H1 (cell line): ENCODE data around the gene CST8. TPM values are rescaled to one million over a fixed set of nuclear protein-coding genes. Genes with fewer than 3 reads are reported as not detected.

Experiments used
- CTCF ChIA-PET: fragments of 300-600 bp; sonication (Branson Sonifier 250); formaldehyde crosslinking; loops from one replicate; lab custom pipeline; 2021; ENCODE audit not compliant: partially characterized antibody; lab: Charles Lee
- POLR2A ChIA-PET: fragments of 300-600 bp; sonication (Branson Sonifier 250); formaldehyde crosslinking; loops from one replicate; lab custom pipeline; 2021; ENCODE audit warnings: inconsistent platforms; ENCODE audit not compliant: partially characterized antibody; lab: Charles Lee
- DNase-seq, 2 experiments: peaks; one replicate each; pipeline versions ENCODE4 v3.0.0 to v3.0.0-alpha.2; 2010 to 2022; ENCODE audit warnings: low spot score in 2 of 2, low read depth in 1 of 2, mixed read lengths in 1 of 2
- FAIRE-seq: peaks from 2 replicates; lab custom pipeline; 2011; peaks lifted over from hg19 to GRCh38; lab: Jason Lieb, UNC
- H2AFZ ChIP-seq: 2 replicates; pipeline ENCODE4 v1.8.1; 2012; ENCODE audit warnings: low read length, inconsistent platforms
- H2AK5ac ChIP-seq: 2 replicates; pipeline ENCODE4 v1.6.1; 2013; ENCODE audit warnings: low read depth, low read length
- H2BK120ac ChIP-seq: replicated peaks from 2 replicates; pipeline ENCODE3; 2013; ENCODE audit warnings: low read depth, low read length, inconsistent platforms
- H2BK12ac ChIP-seq: 2 replicates; pipeline ENCODE4 v1.6.1; 2013; ENCODE audit warnings: low read depth, low read length
- H2BK15ac ChIP-seq: 2 replicates; pipeline ENCODE4 v1.6.1; 2013; ENCODE audit warnings: low read length
- H2BK20ac ChIP-seq: 2 replicates; pipeline ENCODE4 v1.6.1; 2013; ENCODE audit warnings: low read length
- H2BK5ac ChIP-seq: 2 replicates; pipeline ENCODE4 v1.6.1; 2013; ENCODE audit warnings: low read depth, low read length
- H3K14ac ChIP-seq: 2 replicates; pipeline ENCODE4 v1.6.1; 2013; ENCODE audit warnings: inconsistent platforms; ENCODE audit not compliant: insufficient read length
- H3K18ac ChIP-seq: 2 replicates; pipeline ENCODE4 v1.6.1; 2013; ENCODE audit warnings: low read length; ENCODE audit errors: extremely low read depth
- H3K23ac ChIP-seq: 2 replicates; pipeline ENCODE4 v1.6.1; 2013; ENCODE audit warnings: inconsistent platforms; ENCODE audit not compliant: insufficient read length
- H3K23me2 ChIP-seq: 2 replicates; pipeline ENCODE4 v1.6.1; 2013; ENCODE audit warnings: low read depth, low read length
- H3K27ac ChIP-seq: 2 replicates; pipeline ENCODE4 v1.6.1; 2011; ENCODE audit warnings: low read depth, low read length, inconsistent platforms
- H3K27me3 ChIP-seq, 4 experiments: replicated peaks in 1 of 4; 1 replicate in 1 of 4; 2 replicates in 3 of 4; pipeline versions ENCODE4 v1.6.1 to v1.8.1; 2011 to 2013; ENCODE audit warnings: low read length in 3 of 4, mild to moderate bottlenecking in 3 of 4, inconsistent platforms in 2 of 4, mixed read lengths in 2 of 4, moderate library complexity in 1 of 4; ENCODE audit not compliant: control insufficient read depth in 3 of 4, insufficient read depth in 3 of 4; ENCODE audit errors: extremely low read depth in 1 of 4
- H3K36me3 ChIP-seq, 4 experiments: 2 replicates each; pipeline versions ENCODE4 v1.6.1 to v1.8.1; 2011 to 2013; ENCODE audit warnings: mild to moderate bottlenecking in 4 of 4, low read length in 3 of 4, moderate library complexity in 2 of 4, control low read depth in 1 of 4, inconsistent platforms in 1 of 4; ENCODE audit not compliant: insufficient read depth in 4 of 4, control insufficient read depth in 2 of 4
- H3K4ac ChIP-seq: replicated peaks from 2 replicates; pipeline ENCODE3; 2013; ENCODE audit warnings: low read length, low read depth, mixed read lengths, inconsistent platforms; ENCODE audit not compliant: insufficient read length
- H3K4me1 ChIP-seq, 4 experiments: replicated peaks in 1 of 4; 1 replicate in 1 of 4; 2 replicates in 3 of 4; pipeline versions ENCODE4 v1.6.1 to v1.8.1; 2011 to 2013; ENCODE audit warnings: low read length in 3 of 4, inconsistent platforms in 2 of 4, mixed read lengths in 1 of 4; ENCODE audit not compliant: insufficient read depth in 4 of 4, control insufficient read depth in 3 of 4
- H3K4me2 ChIP-seq, 2 experiments: 2 replicates each; pipeline versions ENCODE4 v1.6.1 to v1.8.1; 2011 to 2013; ENCODE audit warnings: low read depth in 2 of 2, low read length in 2 of 2, control low read depth in 1 of 2, inconsistent platforms in 1 of 2, mild to moderate bottlenecking in 1 of 2; ENCODE audit not compliant: insufficient read depth in 1 of 2
- H3K4me3 ChIP-seq, 4 experiments: fragments of 200-600, 300-600 bp in 1 of 4; sonication (generic), shearing (Covaris generic), sonication (Bioruptor Twin) in 1 of 4; 2 replicates each; pipeline versions ENCODE4 v1.5.1 to v1.8.1; 2011 to 2016; ENCODE audit warnings: low read length in 4 of 4, low read depth in 3 of 4, control low read depth in 2 of 4, inconsistent platforms in 2 of 4, mild to moderate bottlenecking in 2 of 4, mixed read lengths in 1 of 4, moderate library complexity in 1 of 4; ENCODE audit not compliant: insufficient read depth in 2 of 4; ENCODE audit errors: extremely low read depth in 1 of 4
- H3K56ac ChIP-seq: replicated peaks from 2 replicates; pipeline ENCODE3; 2013; ENCODE audit warnings: low read depth, mild to moderate bottlenecking, mixed read lengths, low read length, inconsistent platforms; ENCODE audit not compliant: insufficient read length
- H3K79me1 ChIP-seq: 2 replicates; pipeline ENCODE4 v1.6.1; 2013; ENCODE audit warnings: low read depth, low read length, control low read depth
- H3K79me2 ChIP-seq, 2 experiments: 2 replicates each; pipeline versions ENCODE4 v1.6.1 to v1.8.1; 2012 to 2013; ENCODE audit warnings: low read length in 2 of 2, mild to moderate bottlenecking in 2 of 2, inconsistent platforms in 1 of 2; ENCODE audit not compliant: insufficient read depth in 2 of 2, control insufficient read depth in 1 of 2
- H3K9ac ChIP-seq, 4 experiments: replicated peaks in 1 of 4; 1 replicate in 1 of 4; 2 replicates in 3 of 4; pipeline versions ENCODE4 v1.6.1 to v1.8.1; 2011 to 2013; ENCODE audit warnings: low read depth in 3 of 4, low read length in 3 of 4, control low read depth in 2 of 4, mild to moderate bottlenecking in 2 of 4, moderate library complexity in 2 of 4, inconsistent platforms in 1 of 4; ENCODE audit errors: extremely low read depth in 1 of 4
- H3K9me3 ChIP-seq, 2 experiments: 2 replicates each; pipeline versions ENCODE4 v1.6.1 to v1.8.1; 2012 to 2013; ENCODE audit warnings: mild to moderate bottlenecking in 2 of 2, moderate library complexity in 2 of 2, control low read depth in 1 of 2, inconsistent platforms in 1 of 2, low read depth in 1 of 2, low read length in 1 of 2, mixed read lengths in 1 of 2; ENCODE audit not compliant: insufficient read depth in 2 of 2
- H4K20me1 ChIP-seq, 2 experiments: replicated peaks in 1 of 2; 2 replicates each; pipeline versions ENCODE3 to v1.8.1; 2011 to 2013; ENCODE audit warnings: inconsistent platforms in 2 of 2, low read length in 2 of 2, mild to moderate bottlenecking in 1 of 2; ENCODE audit not compliant: insufficient read depth in 2 of 2, control insufficient read depth in 1 of 2
- H4K5ac ChIP-seq: 2 replicates; pipeline ENCODE4 v1.6.1; 2013; ENCODE audit warnings: low read length, low read depth, mixed read lengths, inconsistent platforms; ENCODE audit not compliant: insufficient read length
- H4K8ac ChIP-seq: 2 replicates; pipeline ENCODE4 v1.8.0; 2013; ENCODE audit warnings: mild to moderate bottlenecking, moderate library complexity, low read length, inconsistent platforms; ENCODE audit not compliant: insufficient read depth; ENCODE audit errors: extremely low read depth
- H4K91ac ChIP-seq: replicated peaks from 2 replicates; pipeline ENCODE3; 2013; ENCODE audit warnings: low read length, mixed read lengths, inconsistent platforms; ENCODE audit not compliant: insufficient read length
- BCL11A ChIP-seq, 2 experiments: IDR thresholded peaks; one replicate each; pipeline ENCODE4 v1.6.1; 2011; ENCODE audit warnings: low read depth in 2 of 2, low read length in 2 of 2, mild to moderate bottlenecking in 2 of 2
- CEBPB ChIP-seq: IDR thresholded peaks from 2 replicates; pipeline ENCODE4 v1.6.1; 2012; ENCODE audit warnings: low read depth, low read length
- EGR1 ChIP-seq: IDR thresholded peaks from 2 replicates; pipeline ENCODE4 v1.6.1; 2011; ENCODE audit warnings: low read depth, low read length, borderline replicate concordance
- HDAC2 ChIP-seq, 2 experiments: fragments of 300-600 bp in 1 of 2; sonication (generic) in 1 of 2; IDR thresholded peaks; 2 replicates each; pipeline ENCODE4 v1.6.1; 2011 to 2012; ENCODE audit warnings: low read depth in 2 of 2, low read length in 2 of 2, mild to moderate bottlenecking in 2 of 2, moderate library complexity in 2 of 2, borderline replicate concordance in 1 of 2, inconsistent platforms in 1 of 2
- KDM1A ChIP-seq: fragments of 200-600, 300-600 bp; sonication (generic); IDR thresholded peaks from 2 replicates; pipeline ENCODE4 v1.7.1; 2016; ENCODE audit warnings: mild to moderate bottlenecking, low read length, borderline replicate concordance
- KDM5A ChIP-seq: fragments of 200-600 bp; IDR thresholded peaks from 2 replicates; pipeline ENCODE4 v1.7.1; 2012; ENCODE audit warnings: mild to moderate bottlenecking, low read length, inconsistent platforms, mixed read lengths
- MAX ChIP-seq: IDR thresholded peaks from 2 replicates; pipeline ENCODE4 v1.6.1; 2012; ENCODE audit warnings: inconsistent platforms
- PHF8 ChIP-seq: fragments of 200-600 bp; sonication (generic); conservative IDR thresholded peaks from 2 replicates; pipeline ENCODE4 v1.7.1; 2012; ENCODE audit warnings: low read depth, mild to moderate bottlenecking, inconsistent platforms, low read length, moderate library complexity
- POLR2AphosphoS5 ChIP-seq: IDR thresholded peaks from 2 replicates; pipeline ENCODE4 v1.6.1; 2011; ENCODE audit warnings: low read depth, low read length
- SIN3A ChIP-seq, 2 experiments: IDR thresholded peaks in 1 of 2; conservative IDR thresholded peaks in 1 of 2; 2 replicates each; pipeline ENCODE4 v1.6.1; 2011 to 2012; ENCODE audit warnings: low read length in 2 of 2, improper control_type of control experiment in 1 of 2, low read depth in 1 of 2, mild to moderate bottlenecking in 1 of 2
- SIX5 ChIP-seq: IDR thresholded peaks from 2 replicates; pipeline ENCODE4 v1.6.1; 2011; ENCODE audit warnings: mild to moderate bottlenecking, low read depth, low read length
- SP2 ChIP-seq: IDR thresholded peaks from 2 replicates; pipeline ENCODE4 v1.6.1; 2012; ENCODE audit warnings: mild to moderate bottlenecking, low read length, inconsistent platforms
- SP4 ChIP-seq: IDR thresholded peaks from 2 replicates; pipeline ENCODE4 v1.6.1; 2012; ENCODE audit warnings: low read length, inconsistent platforms
- SRF ChIP-seq: IDR thresholded peaks from 2 replicates; pipeline ENCODE4 v1.6.1; 2011; ENCODE audit warnings: mild to moderate bottlenecking, low read depth, low read length, moderate library complexity
- WGBS, 2 experiments: shearing (Covaris generic) in 1 of 2; methylation state at CpG; one replicate each; pipeline versions ENCODE4 v1.1.6 to v1.1.7; 2013 to 2015; ENCODE audit warnings: low lambda C conversion rate in 2 of 2, mixed read lengths in 2 of 2, inconsistent platforms in 1 of 2, low coverage in 1 of 2, missing lambda C conversion rate in 1 of 2; ENCODE audit not compliant: insufficient replicate concordance in 2 of 2, insufficient coverage in 1 of 2, insufficient read length in 1 of 2; ENCODE audit errors: extremely low coverage in 1 of 2, missing lambda C conversion rate in 1 of 2; 5-methylcytosine and 5-hydroxymethylcytosine counted together
- polyA plus RNA-seq, 7 experiments: library from polyadenylated mRNA; depleted of rRNA in 3 of 7; stranded (reverse) in 5 of 7; unstranded in 2 of 7; fragments of >200 nt in 5 of 7; fragments of 200-250 nt in 2 of 7; gene quantifications; 1 replicate in 5 of 7; 2 replicates in 1 of 7; 4 replicates in 1 of 7; pipeline versions ENCODE4 v1.2.1 to v1.2.3, GENCODE V29; 2011 to 2013; ENCODE audit warnings: missing spikeins in 2 of 7, mixed read lengths in 2 of 7
- total RNA-seq: library from RNA; stranded (reverse); fragmentation: NEBNext Ultra II Directional; extraction: Animal tissue kit (Norgen Biotek cat#: 25700); gene quantifications from 2 replicates; pipeline ENCODE4 v1.2.1, GENCODE V29; 2021

The CST8 gene
- total and polyA plus RNA-seq, 2 of the 8 experiments (the other 6 are each of a cell fraction or from before 2014, with no cell fraction given), result not detected

- POLR2A ChIA-PET, result no interaction called here
- no peak for FAIRE-seq
- H2AK5ac ChIP-seq, result no peak overlapping the region
Observed at GRCh38 chr20:23456873-23457272, 34.0 kb upstream of the CST8 start.

More at GRCh38 chr20:23456873-23457272, 34.0 kb upstream of the CST8 start:
- Histone ChIP-seq H3K27ac (no peak overlapping the region), H2BK12ac (0 out of 2 replicates have a peak overlapping the region, but pooled peaks have one; percentile 5), H4K91ac (no peak overlapping the region), H3K23ac (no peak overlapping the region), H3K18ac (0 out of 2 replicates have a peak overlapping the region, but pooled peaks have one; percentile 52), H3K14ac (no peak overlapping the region), H2BK20ac (peak overlapping the region; percentile 76; the same call in 1 of the 2 replicates), H3K4me3 (no peak overlapping the region), H3K56ac (no peak overlapping the region), H3K4ac (no peak overlapping the region), H2BK15ac (no peak overlapping the region), H3K27me3 (peaks cover 0 to 7% (median 0%) of the 10 kb centered on the region in 4 experiments; a peak in 2 of 7 replicates), H4K20me1 (peaks cover 0 to 3% of the 10 kb centered on the region in 2 experiments), H2AFZ (no peak overlapping the region), H3K36me3 (no peaks in the 10 kb centered on the region; a peak in 1 of 8 replicates), H3K4me1 (peaks cover 0 to 7% (median 1%) of the 10 kb centered on the region in 4 experiments; a peak in 3 of 7 replicates), H3K79me2 (0 out of 4 replicates have a peak, but pooled peaks cover 0 to 4% of the 10 kb centered on the region in 2 experiments), H3K9me3 (0 out of 4 replicates have a peak, but pooled peaks cover 0 to 5% of the 10 kb centered on the region in 2 experiments), H3K23me2 (peaks cover 7% of the 10 kb centered on the region), H4K5ac (no peak overlapping the region), H3K79me1 (no peaks in the 10 kb centered on the region), H3K9ac (no peak overlapping the region), H2BK120ac (no peak overlapping the region), H4K8ac (no peak overlapping the region), H2BK5ac (no peak overlapping the region), H3K4me2 (no peak overlapping the region)
- CTCF ChIA-PET, result interaction anchor here (1.2 kb wide), 1 partner anchor 14 kb away, joined by 4 read pairs; no protein-coding TSS in a partner anchor
- TF ChIP-seq HDAC2 (IDR thresholded peaks at IDR 0.05; ENCODE audit: borderline replicate concordance in 1 of 2, low read depth in 2 of 2, low read length in 2 of 2) (no peak), BCL11A (IDR thresholded peaks at IDR 0.05; ENCODE audit: low read depth in 2 of 2, low read length in 2 of 2) (no peak), SIX5 (no peak), POLR2AphosphoS5 (no peak), SIN3A (conservative IDR thresholded peaks at IDR 0.05 in 1 of 2, IDR thresholded peaks at IDR 0.05 in 1 of 2; ENCODE audit: low read depth in 1 of 2, low read length in 2 of 2) (no peak), SP4 (no peak), SRF (no peak), SP2 (no peak), MAX (no peak), CEBPB (no peak), KDM1A (no peak), KDM5A (no peak), PHF8 (no peak), EGR1 (no peak)
- whole genome bisulfite sequencing, 2 experiments, result 90% methylated on average over 7 of the region's 7 CpGs; no CpG with 5 or more reads in 1 of the 2 experiments
- no peak for DNase-seq
